NCI-H1436 treated with DMSO at 0.1 percent for 48 hours (cell line): ENCODE results near the gene PCLAF.

Experiments
- DNase-seq: peaks from one replicate; lab custom pipeline; 2025; lab: John Stamatoyannopoulos, UW

Gene PCLAF

GRCh38 chr15:64315216-64315615 lies 66.0 kb downstream of the PCLAF start:
- DNase-seq: no peak

- no peak for DNase-seq
These were observed 66.8 kb downstream of the PCLAF start for GRCh38 chr15:64314456-64314855.
